ENCODE measurements around the gene INTS15. TPM values are rescaled to one million over a fixed set of nuclear protein-coding genes. Genes with fewer than 3 reads are reported as not detected.

INTS15 gene
- total RNA-seq, 6 experiments from 2014 or later, result 10.2 to 16.6 (median 14.0) TPM

- H3K4me3 ChIP-seq, result no peak overlapping the region
- intact Hi-C loops (cut with DNase I), result no loop called here
- TF ChIP-seq, protein P1, sequence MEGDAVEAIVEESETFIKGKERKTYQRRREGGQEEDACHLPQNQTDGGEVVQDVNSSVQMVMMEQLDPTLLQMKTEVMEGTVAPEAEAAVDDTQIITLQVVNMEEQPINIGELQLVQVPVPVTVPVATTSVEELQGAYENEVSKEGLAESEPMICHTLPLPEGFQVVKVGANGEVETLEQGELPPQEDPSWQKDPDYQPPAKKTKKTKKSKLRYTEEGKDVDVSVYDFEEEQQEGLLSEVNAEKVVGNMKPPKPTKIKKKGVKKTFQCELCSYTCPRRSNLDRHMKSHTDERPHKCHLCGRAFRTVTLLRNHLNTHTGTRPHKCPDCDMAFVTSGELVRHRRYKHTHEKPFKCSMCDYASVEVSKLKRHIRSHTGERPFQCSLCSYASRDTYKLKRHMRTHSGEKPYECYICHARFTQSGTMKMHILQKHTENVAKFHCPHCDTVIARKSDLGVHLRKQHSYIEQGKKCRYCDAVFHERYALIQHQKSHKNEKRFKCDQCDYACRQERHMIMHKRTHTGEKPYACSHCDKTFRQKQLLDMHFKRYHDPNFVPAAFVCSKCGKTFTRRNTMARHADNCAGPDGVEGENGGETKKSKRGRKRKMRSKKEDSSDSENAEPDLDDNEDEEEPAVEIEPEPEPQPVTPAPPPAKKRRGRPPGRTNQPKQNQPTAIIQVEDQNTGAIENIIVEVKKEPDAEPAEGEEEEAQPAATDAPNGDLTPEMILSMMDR (IDR thresholded peaks at IDR 0.05), result no peak
- no peak for TF ChIP-seq POLR2A (IDR thresholded peaks at IDR 0.05)
- ATAC-seq, result no peak
- H3K27me3 ChIP-seq, result no peaks in the 10 kb centered on the region
- H3K27ac ChIP-seq, result no peak overlapping the region
- H3K4me1 ChIP-seq, result no peaks in the 10 kb centered on the region
- 80% methylated on average over 1 of the region's 10 CpGs for WGBS (ENCODE audit: insufficient coverage, low coverage, low lambda C conversion rate, missing lambda C conversion rate)
- DNase-seq, result no peak
- H3K36me3 ChIP-seq, result peaks cover 0 to 37% (median 7%) of the 10 kb centered on the region in 4 donors
- H3K9me3 ChIP-seq, result no peaks in the 10 kb centered on the region
These were observed 54.9 kb downstream of the INTS15 start for GRCh38 chr7:6644728-6645127.

GRCh38 chr7:6646465-6646864, 56.6 kb downstream of the INTS15 start:
- WGBS (ENCODE audit: insufficient coverage, low coverage, low lambda C conversion rate, missing lambda C conversion rate), result 80% methylated on average over 2 of the region's 8 CpGs

DNA sequence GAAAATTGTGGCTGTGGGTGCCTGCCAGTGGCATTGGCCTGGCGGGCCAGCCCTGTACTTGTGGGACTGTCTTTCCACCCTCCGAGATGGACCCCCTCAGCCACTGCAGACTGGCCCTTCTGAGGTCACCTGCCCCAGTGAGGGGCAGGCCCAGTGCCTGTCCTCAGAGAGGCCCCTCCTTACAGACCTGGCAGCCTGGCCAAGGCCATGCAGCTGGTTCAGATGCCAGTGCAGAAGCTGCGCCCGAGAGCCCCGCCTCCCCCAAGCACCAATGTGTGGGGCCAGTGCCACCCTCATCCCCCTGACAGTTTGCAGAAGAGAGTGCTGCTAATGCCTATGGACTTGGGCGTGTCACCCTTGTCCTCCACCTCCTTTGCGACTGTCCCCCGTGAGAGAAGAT, 57.3 kb downstream of the INTS15 start:
- intact Hi-C loops (cut with DNase I), result no loop called here
- TF ChIP-seq, protein P1 (IDR thresholded peaks at IDR 0.05), result no peak
- no peak for TF ChIP-seq POLR2A (IDR thresholded peaks at IDR 0.05)
- Histone ChIP-seq H3K27ac (no peak overlapping the region), H3K36me3 (peaks cover 0 to 30% (median 9%) of the 10 kb centered on the region in 4 donors), H3K9me3 (no peaks in the 10 kb centered on the region), H3K4me1 (no peaks in the 10 kb centered on the region), H3K27me3 (no peaks in the 10 kb centered on the region), H3K4me3 (no peak overlapping the region)
- no peak for ATAC-seq
- no peak for DNase-seq
- WGBS (ENCODE audit: insufficient coverage, low coverage, low lambda C conversion rate, missing lambda C conversion rate), result 80% methylated on average over 1 of the region's 8 CpGs

More at GRCh38 chr7:6646465-6646864, 56.6 kb downstream of the INTS15 start:
- Histone ChIP-seq H3K27me3 (no peaks in the 10 kb centered on the region), H3K4me3 (no peak overlapping the region), H3K9me3 (no peaks in the 10 kb centered on the region), H3K4me1 (no peaks in the 10 kb centered on the region), H3K36me3 (peaks cover 0 to 30% (median 7%) of the 10 kb centered on the region in 4 donors), H3K27ac (no peak overlapping the region)
- TF ChIP-seq, protein P1 (IDR thresholded peaks at IDR 0.05), result no peak
- TF ChIP-seq POLR2A (IDR thresholded peaks at IDR 0.05), result no peak
- intact Hi-C loops (cut with DNase I), result no loop called here
- DNase-seq (no peak), ATAC-seq (no peak)

DNA sequence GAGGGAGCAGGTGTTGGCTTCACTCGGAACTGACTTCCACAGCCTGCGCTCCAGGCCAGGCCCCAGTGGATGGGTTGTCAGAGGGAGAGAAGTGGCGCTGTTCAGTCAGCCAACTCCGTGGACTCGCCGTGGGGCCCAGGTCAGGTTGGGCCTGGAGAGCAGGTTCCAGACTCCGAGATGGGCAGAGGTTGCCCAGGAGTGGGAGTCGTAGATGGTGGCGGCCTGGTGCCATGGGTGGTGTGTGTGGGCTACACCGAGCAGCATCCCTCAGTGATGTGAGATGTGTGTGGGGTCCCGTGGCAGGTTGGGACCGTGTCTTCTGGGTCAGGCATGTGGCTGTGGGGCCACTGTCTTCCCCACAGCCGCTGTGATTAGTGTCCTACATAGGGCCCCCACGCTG, 57.7 kb downstream of the INTS15 start:
- Histone ChIP-seq H3K27me3 (no peaks in the 10 kb centered on the region), H3K4me3 (no peak overlapping the region), H3K9me3 (no peaks in the 10 kb centered on the region), H3K4me1 (no peaks in the 10 kb centered on the region), H3K36me3 (peaks cover 0 to 33% (median 10%) of the 10 kb centered on the region in 4 donors), H3K27ac (no peak overlapping the region)
- TF ChIP-seq, protein P1 (IDR thresholded peaks at IDR 0.05), result no peak
- no peak for TF ChIP-seq POLR2A (IDR thresholded peaks at IDR 0.05)
- 95% methylated on average over 5 of the region's 14 CpGs for whole genome bisulfite sequencing (ENCODE audit: insufficient coverage, low coverage, low lambda C conversion rate, missing lambda C conversion rate)
- DNase-seq (no peak), ATAC-seq (no peak)
- intact Hi-C loops (cut with DNase I), result no loop called here
